LNCaP clone FGC (cell line): ENCODE measurements around the gene RNPEPL1.
"Not testable (repeated sequence)": the region's sequence is repeated elsewhere in the genome, so short reads cannot be mapped to it uniquely, and the experiment has no call there.

Source experiments
- DNase-seq: peaks from one replicate; pipeline ENCODE4 v3.0.0-alpha.2; 2011; ENCODE audit warnings: low read depth
- H3K4me3 ChIP-seq: 2 replicates; pipeline ENCODE4 v1.5.1; 2011; ENCODE audit warnings: mild to moderate bottlenecking, low read depth, low read length, control low read depth
- TF ChIP-seq, protein P1 (sequence below): IDR thresholded peaks from 2 replicates; pipeline ENCODE4 v1.5.1; 2012; ENCODE audit warnings: mild to moderate bottlenecking; ENCODE audit not compliant: control insufficient read depth, insufficient read depth; ENCODE audit errors: extremely low read depth

Gene RNPEPL1, protein sequence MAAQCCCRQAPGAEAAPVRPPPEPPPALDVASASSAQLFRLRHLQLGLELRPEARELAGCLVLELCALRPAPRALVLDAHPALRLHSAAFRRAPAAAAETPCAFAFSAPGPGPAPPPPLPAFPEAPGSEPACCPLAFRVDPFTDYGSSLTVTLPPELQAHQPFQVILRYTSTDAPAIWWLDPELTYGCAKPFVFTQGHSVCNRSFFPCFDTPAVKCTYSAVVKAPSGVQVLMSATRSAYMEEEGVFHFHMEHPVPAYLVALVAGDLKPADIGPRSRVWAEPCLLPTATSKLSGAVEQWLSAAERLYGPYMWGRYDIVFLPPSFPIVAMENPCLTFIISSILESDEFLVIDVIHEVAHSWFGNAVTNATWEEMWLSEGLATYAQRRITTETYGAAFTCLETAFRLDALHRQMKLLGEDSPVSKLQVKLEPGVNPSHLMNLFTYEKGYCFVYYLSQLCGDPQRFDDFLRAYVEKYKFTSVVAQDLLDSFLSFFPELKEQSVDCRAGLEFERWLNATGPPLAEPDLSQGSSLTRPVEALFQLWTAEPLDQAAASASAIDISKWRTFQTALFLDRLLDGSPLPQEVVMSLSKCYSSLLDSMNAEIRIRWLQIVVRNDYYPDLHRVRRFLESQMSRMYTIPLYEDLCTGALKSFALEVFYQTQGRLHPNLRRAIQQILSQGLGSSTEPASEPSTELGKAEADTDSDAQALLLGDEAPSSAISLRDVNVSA

DNA sequence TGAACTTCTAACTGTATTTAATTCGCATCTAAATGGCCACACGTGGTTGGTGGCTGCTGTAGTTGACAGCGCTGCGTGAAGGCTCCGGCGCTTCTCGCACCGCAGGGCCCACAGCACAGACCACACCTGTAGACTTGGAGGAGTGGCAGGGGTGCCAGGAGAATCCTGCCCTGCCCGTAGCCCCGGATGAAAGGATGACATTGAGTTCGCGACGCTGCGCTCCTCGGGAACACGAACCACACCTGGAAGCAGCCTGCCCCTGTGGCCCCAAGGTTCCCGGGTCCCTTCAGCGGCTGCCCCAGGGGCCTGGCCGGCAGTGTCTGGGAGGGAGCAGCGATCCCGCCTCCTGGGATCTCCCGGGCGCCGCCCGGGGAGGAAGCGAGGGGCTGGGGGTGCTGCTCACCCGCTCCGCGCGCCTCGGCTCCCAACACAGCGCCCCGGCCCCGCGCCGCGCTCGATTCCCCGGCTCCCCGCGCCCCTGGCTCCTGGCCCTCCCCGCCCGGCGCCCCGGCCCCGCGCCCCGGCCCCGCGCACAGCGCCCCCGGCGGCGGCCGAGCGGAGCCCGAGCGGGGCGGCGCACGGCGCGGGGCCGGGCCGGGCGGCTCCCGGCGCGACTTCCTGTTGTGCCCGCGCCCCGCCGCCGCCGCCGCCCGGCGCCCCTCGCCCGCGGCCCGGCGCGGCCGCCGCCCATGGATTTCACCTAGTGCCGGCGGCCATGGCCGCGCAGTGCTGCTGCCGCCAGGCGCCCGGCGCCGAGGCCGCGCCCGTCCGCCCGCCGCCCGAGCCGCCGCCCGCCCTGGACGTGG, at the start of gene RNPEPL1:
TSS of gene RNPEPL1 (plus strand) at position 613 of the 806 bp plus-strand sequence. CDS start at position 716, 103 bp downstream.
- no peak for DNase-seq

DNA sequence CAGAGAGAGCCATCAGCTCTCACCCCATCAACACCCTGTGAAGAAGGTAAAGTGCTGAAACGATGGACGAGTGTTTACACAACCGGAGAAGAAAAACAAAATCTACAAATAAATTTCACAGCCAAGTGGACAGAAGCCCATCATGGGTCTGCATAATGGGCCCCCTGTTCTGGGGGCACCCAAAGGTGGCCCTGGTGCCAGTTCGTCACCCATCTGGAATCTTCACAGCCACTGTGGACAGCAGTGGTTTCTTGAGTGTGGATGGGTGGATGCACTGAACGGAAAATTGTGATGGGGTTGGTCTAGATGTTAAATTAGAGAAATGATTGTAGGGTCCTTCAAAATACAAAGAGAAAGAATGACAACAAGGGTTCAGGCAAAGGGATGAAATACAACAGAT, 49.3 kb upstream of the RNPEPL1 start:
- DNase-seq, result no peak
- TF ChIP-seq, protein P1, sequence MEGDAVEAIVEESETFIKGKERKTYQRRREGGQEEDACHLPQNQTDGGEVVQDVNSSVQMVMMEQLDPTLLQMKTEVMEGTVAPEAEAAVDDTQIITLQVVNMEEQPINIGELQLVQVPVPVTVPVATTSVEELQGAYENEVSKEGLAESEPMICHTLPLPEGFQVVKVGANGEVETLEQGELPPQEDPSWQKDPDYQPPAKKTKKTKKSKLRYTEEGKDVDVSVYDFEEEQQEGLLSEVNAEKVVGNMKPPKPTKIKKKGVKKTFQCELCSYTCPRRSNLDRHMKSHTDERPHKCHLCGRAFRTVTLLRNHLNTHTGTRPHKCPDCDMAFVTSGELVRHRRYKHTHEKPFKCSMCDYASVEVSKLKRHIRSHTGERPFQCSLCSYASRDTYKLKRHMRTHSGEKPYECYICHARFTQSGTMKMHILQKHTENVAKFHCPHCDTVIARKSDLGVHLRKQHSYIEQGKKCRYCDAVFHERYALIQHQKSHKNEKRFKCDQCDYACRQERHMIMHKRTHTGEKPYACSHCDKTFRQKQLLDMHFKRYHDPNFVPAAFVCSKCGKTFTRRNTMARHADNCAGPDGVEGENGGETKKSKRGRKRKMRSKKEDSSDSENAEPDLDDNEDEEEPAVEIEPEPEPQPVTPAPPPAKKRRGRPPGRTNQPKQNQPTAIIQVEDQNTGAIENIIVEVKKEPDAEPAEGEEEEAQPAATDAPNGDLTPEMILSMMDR, result no peak
- no peak overlapping the region for H3K4me3 ChIP-seq

More for the DNA sequence above, at the start of gene RNPEPL1:
- H3K4me3 ChIP-seq, result peak within 1 kb of the TSS; percentile 62
- TF ChIP-seq, protein P1, result peak; percentile 35

DNA sequence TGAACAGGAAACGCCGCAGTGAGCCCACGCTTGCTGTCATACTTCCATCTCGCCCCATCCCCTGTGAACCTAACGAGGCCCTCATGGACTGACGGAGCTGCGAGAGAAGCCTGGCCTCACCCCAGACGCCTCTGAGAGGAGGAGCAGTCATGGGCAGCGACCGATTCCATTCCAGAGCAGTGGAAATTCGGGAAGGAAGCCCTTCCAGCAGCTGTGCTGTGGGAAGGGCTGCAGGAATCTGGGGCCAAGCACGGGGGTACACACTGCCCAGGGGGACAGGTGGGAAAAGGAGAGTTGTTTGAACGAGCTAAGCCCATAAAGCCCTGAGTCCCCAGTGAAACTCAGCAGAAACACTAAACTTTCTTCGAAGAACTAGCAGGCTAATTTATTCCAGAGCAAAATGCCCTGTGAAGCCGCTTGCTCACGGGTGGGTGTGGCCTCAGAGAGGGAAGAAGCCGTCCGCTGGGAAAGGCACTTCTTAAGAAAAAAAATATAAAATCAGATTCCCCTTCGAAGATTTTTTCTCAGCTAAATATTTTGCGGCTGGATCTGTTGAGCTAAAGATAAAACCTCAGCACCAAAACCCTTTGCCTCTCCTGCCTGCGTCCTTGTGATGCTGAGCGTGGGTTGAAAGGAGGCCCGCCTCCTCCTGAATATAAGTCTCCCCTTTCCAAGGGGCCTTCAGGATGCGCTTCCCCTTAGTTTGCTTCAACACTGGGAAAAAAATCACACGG, 48.7 kb upstream of the RNPEPL1 start:
- no peak overlapping the region for H3K4me3 ChIP-seq
- TF ChIP-seq, protein P1, result no peak
- no peak for DNase-seq

DNA sequence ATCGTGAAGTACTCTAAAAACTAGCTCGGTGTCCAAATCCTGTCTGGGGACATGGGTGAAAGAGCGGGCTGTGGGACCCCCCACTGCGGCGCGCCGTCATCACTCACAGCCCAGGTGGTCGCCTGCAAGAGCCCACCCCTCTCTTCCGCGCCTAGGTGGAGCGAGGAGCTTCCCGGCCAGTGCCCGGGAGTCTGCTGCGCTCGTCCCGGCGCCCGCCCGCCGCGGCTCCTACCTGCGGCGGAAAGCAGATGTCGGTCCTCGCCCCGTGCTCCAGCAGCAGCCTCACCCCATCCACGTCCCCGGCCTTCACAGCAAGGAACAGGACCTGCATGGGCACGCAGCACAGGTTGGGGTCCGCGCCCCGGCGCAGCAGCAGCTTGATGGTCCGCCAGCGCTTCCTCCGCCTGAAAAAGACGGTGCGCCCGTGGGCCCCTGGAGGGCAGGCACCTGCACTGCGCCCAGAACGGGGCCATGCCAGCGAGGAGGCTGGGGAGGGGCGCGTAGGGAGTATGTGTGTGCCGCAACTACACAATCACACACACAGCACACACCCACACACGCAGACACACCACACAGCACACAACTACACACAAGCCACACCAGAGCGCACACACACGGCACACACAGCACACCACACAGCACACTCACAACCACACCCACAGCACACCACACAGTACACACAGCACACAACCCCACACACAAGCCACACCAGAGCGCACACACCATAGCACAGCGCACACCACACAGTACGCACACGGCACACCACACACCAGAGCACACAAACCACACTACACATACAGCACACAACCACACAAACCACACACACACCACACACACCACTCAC, 47.9 kb upstream of the RNPEPL1 start:
- H3K4me3 ChIP-seq, result no peak overlapping the region
- TF ChIP-seq, protein P1, result no peak
- DNase-seq, result no peak

DNA sequence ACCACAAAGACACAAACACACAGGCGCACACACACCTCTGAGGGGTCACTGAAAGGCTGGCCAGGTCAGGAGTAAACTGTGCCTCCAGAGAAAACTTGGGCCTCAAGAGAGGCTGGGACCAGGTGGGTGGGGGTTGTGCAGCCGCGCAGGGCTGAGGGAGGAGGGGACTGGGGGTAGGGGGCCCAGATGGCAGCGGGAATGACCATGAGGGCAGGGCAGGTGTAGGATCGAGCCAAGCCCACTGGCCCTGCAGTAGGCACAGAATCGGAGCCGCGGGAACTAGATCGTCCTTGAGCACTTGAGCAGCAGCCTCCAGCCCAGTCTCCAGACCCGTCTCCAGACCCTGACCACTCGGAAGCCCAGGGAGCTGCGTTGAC, 47.3 kb upstream of the RNPEPL1 start:
- H3K4me3 ChIP-seq, result no peak overlapping the region
- TF ChIP-seq, protein P1, result no peak
- no peak for DNase-seq

DNA sequence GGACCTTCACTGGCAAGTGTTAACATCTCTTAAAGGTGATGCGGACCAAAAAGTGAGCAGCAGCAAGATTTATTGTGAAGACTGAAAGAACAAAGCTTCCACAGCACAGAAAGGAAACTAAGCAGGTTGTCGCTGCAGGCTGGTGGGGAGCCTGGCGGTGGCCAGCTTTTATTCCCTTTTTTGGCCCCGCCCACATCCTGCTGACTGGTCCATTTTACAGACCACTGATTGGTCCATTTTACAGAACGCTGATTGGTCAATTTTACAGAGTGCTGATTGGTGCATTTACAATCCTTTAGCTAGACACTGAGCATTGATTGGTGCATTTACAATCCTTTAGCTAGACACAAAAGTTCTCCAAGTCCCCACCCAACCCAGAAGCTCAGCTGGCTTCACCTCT, 46.4 kb upstream of the RNPEPL1 start:
- H3K4me3 ChIP-seq, result not testable (repeated sequence)

More for the DNA sequence above, 46.4 kb upstream of the RNPEPL1 start:
- DNase-seq, result not testable (repeated sequence)
